NCI-H2107 treated with DMSO at 0.1 percent for 48 hours (cell line): ENCODE results near the gene ERICH4.
"Not testable (repeated sequence)": the region's sequence is repeated elsewhere in the genome, so short reads cannot be mapped to it uniquely, and the experiment has no call there.

Source experiments
- DNase-seq: peaks from one replicate; lab custom pipeline; 2025; ENCODE audit not compliant: unreplicated experiment; lab: John Stamatoyannopoulos, UW

ERICH4 gene

DNA sequence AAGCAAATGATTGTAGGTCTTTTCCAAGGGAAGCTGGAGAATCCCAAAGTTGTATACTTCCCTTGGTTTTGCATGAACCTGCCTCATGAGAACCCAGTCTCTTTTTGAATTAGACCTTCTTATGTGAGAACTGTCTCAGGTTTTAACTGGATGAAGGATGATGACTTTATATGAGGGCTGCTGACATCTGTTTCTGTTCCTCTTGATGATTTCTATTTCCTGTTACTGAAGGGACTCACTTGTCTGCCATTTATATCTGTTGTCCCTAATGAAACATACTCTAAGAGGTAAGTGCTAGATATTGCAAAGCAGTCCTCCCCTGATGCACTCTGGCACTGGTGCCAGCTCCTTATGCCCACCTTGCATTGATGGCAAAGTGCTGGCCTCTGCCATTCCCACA, 33.6 kb downstream of the ERICH4 start:
- DNase-seq, result no peak

GRCh38 chr19:41478171-41478570, 35.2 kb downstream of the ERICH4 start:
- DNase-seq, result no peak

DNA sequence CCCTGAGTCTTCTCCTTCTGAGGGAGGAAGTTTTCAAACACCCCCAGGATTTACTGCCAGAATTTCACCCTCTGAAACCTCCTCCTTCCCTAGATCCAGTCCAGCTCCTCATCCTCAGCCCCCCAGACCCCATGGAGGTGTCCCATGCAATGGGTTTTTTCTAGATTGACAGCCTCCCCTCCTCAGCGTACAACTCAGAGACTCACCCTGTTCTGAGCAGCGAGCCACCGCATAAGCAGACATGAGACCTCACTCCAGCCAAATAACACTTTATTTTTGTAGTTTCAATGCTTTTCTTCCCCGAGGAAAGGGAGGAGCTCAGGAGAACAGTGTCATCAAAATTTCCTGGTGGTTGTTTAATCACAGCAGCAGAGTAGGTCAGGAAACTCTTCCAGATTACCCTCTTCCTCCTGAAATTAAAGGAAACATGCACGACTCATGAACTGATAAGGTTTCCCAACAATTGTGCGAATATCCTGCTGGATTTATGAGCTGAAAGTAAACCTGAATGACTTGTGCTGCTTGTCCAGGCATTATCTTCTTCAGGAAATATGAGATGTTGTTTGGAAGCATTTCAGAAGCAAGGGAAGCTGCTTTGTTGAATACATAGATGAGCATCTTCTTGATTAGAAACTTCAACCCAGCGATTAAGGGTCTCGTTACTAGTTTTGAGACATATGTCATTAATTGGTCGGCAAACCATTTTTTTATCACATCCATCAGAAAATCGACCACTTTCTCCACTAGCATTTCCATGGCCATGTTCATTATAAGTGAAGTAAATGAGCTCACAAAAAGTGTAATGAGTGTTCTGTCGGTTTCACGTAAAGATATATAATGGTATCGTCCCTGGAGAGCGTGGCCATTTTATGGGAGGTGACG, 36.2 kb downstream of the ERICH4 start:
- no peak for DNase-seq

DNA sequence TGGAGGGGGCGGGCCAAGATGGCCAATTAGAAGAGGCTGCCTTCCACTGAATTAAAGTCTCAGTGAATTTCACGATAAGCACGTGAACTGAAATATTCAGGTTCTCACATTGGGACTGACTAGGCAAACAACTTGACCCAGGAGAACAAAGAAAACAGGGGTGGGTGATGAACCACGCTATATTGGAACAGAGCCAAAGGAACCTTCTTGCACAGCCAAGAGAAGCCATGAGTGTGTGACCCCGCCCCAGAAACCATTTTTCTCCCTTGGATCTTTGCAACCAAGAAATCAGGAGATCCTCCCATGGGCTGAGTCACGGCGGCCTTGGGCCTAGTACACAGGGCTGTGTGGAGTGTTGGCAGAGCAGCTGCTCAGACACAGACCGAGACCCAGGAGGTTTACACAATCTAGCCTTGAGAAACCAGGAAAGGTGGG, 36.8 kb downstream of the ERICH4 start:
- DNase-seq, result no peak

DNA sequence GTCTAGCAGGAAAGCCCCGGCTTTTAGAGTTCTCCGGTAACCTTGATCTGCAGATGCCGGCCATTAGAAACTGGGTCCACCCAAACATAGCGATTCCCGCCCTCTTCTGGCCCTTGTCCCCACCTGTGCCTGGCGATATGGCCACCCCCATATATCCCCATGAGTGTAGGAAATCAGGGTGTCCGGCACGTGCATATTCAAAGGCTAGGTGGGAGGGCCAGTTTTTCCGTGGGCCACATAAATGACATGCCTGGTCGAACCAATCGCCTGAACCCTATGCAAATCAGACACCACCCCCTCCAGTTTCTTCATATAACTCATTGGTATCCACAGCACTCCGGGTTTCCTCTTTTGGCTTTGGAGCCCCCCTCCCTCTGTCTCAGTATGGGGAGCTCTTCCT, 37.4 kb downstream of the ERICH4 start:
- DNase-seq, result no peak

DNA sequence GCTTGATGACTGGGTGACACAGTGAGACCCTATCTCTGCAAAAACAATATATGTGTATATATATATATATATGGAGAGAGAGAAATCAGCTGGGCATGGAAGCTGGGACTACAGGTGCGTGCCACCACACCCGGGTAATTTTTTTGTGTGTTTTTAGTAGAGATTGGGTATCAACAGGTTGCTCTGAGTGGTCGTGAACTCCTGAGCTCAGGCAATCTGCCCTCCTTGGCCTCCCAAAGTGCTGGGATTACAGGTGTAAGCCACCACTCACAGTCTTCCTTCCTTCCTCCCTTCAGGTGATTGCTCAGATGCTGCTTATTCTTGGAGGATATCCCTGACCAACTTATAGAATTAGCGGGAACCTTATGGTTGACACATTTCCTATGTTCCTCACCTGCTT, 41.9 kb downstream of the ERICH4 start:
- DNase-seq, result no peak

DNA sequence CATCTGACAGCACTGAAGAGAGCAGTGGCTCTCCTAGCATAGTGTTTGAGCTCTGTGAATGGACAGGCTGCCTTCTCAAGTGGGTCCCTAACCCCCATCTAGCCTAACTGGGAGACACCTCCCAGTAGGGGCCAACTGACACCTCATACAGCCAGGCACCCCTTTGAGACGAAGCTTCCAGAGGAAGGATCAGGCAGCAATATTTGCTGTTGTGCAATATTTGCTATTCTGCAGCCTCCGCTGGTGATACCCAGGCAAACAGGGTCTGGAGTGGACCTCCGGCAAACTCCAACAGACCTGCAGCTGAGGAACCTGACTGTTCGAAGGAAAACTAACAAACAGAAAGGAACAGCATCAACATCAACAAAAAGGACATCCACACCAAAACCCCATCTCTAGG, 44.0 kb downstream of the ERICH4 start:
- DNase-seq, result not testable (repeated sequence)

- DNase-seq, result no peak
Measured at GRCh38 chr19:41492843-41493242, 49.9 kb downstream of the ERICH4 start.
